Measurements from ENCODE around the gene RFTN1. TPM values are rescaled to one million over a fixed set of nuclear protein-coding genes. Genes with fewer than 3 reads are reported as not detected.

Gene RFTN1
- total and polyA plus RNA-seq, 4 donors = 4.4 to 20.4 (median 11.9) TPM

GRCh38 chr3:16374935-16375245 is 138.6 kb downstream of the RFTN1 start:
- H3K4me1 ChIP-seq (ENCODE audit: control insufficient read depth in 4 of 4, insufficient read depth in 4 of 4, low read length in 3 of 4) = no peaks in the 10 kb centered on the region

GRCh38 chr3:16374047-16374934 is 139.2 kb downstream of the RFTN1 start:
- 92% methylated on average over 17 of the region's 17 CpGs for WGBS
- no peak for DNase-seq (ENCODE audit: low spot score)
- Histone ChIP-seq H3K9ac (ENCODE audit: low read depth in 1 of 2, low read length in 2 of 2) (no peak overlapping the region), H3K27me3 (ENCODE audit: control insufficient read depth in 4 of 4, insufficient read depth in 4 of 4, low read length in 3 of 4) (no peaks in the 10 kb centered on the region), H3K4me3 (ENCODE audit: low read depth in 1 of 3, low read length in 3 of 3) (no peak overlapping the region), H3K27ac (ENCODE audit: low read depth in 1 of 2, low read length in 2 of 2) (no peak overlapping the region), H3K36me3 (ENCODE audit: control insufficient read depth in 4 of 4, insufficient read depth in 3 of 4, low read depth in 1 of 4, low read length in 3 of 4) (peaks cover 3 to 41% (median 13%) of the 10 kb centered on the region in 4 donors), H3K9me3 (ENCODE audit: control insufficient read depth in 4 of 4, low read length in 3 of 4) (no peaks in the 10 kb centered on the region), H3K4me1 (ENCODE audit: control insufficient read depth in 4 of 4, insufficient read depth in 4 of 4, low read length in 3 of 4) (no peaks in the 10 kb centered on the region)
- TF ChIP-seq MAX (IDR thresholded peaks at IDR 0.05) (no peak), SP1 (IDR thresholded peaks at IDR 0.05) (no peak), ZBTB33 (IDR thresholded peaks at IDR 0.05) (no peak), RAD21 (IDR thresholded peaks at IDR 0.05) (no peak), JUND (IDR thresholded peaks at IDR 0.05) (no peak), CTCF (IDR thresholded peaks at IDR 0.05; ENCODE audit: low read depth, low read length, missing input control) (no peak), ATF3 (IDR thresholded peaks at IDR 0.05) (no peak), FOXA1 (IDR thresholded peaks at IDR 0.05) (no peak), HNF4G (IDR thresholded peaks at IDR 0.05) (no peak), REST (IDR thresholded peaks at IDR 0.05) (no peak), NR2F2 (IDR thresholded peaks at IDR 0.05) (no peak), TAF1 (conservative IDR thresholded peaks at IDR 0.05) (no peak), YY1 (IDR thresholded peaks at IDR 0.05) (no peak), GABPA (IDR thresholded peaks at IDR 0.05 in 1 of 2, conservative IDR thresholded peaks at IDR 0.05 in 1 of 2) (no peak), HNF4A (conservative IDR thresholded peaks at IDR 0.05) (no peak), EGR1 (IDR thresholded peaks at IDR 0.05; ENCODE audit: low read depth in 2 of 2) (no peak), RXRA (IDR thresholded peaks at IDR 0.05) (no peak), FOXA2 (IDR thresholded peaks at IDR 0.05) (no peak)

More at GRCh38 chr3:16374935-16375245, 138.6 kb downstream of the RFTN1 start:
- Histone ChIP-seq H3K27ac (ENCODE audit: low read depth in 1 of 2, low read length in 2 of 2) (no peak overlapping the region), H3K4me3 (ENCODE audit: low read depth in 1 of 3, low read length in 3 of 3) (no peak overlapping the region), H3K36me3 (ENCODE audit: control insufficient read depth in 4 of 4, insufficient read depth in 3 of 4, low read depth in 1 of 4, low read length in 3 of 4) (peaks cover 0 to 35% (median 10%) of the 10 kb centered on the region in 4 donors), H3K9ac (ENCODE audit: low read depth in 1 of 2, low read length in 2 of 2) (no peak overlapping the region), H3K9me3 (ENCODE audit: control insufficient read depth in 4 of 4, low read length in 3 of 4) (no peaks in the 10 kb centered on the region), H3K27me3 (ENCODE audit: control insufficient read depth in 4 of 4, insufficient read depth in 4 of 4, low read length in 3 of 4) (no peaks in the 10 kb centered on the region)
- 74% methylated on average over 2 of the region's 2 CpGs for WGBS
- TF ChIP-seq MAX (IDR thresholded peaks at IDR 0.05) (no peak), YY1 (IDR thresholded peaks at IDR 0.05) (no peak), RAD21 (IDR thresholded peaks at IDR 0.05) (no peak)
- DNase-seq (ENCODE audit: low spot score) = no peak

All from liver (tissue), 9 donors.